HG02981 (cell line): ENCODE measurements around the gene KLHL40.

ENCODE experiments used
- ATAC-seq: cut with Tn5 transposase; IDR thresholded peaks from one replicate; pipeline ENCODE4 v1.9.1; 2021; ENCODE audit warnings: mild to moderate bottlenecking, moderate library complexity; ENCODE audit not compliant: unreplicated experiment

Gene KLHL40

DNA sequence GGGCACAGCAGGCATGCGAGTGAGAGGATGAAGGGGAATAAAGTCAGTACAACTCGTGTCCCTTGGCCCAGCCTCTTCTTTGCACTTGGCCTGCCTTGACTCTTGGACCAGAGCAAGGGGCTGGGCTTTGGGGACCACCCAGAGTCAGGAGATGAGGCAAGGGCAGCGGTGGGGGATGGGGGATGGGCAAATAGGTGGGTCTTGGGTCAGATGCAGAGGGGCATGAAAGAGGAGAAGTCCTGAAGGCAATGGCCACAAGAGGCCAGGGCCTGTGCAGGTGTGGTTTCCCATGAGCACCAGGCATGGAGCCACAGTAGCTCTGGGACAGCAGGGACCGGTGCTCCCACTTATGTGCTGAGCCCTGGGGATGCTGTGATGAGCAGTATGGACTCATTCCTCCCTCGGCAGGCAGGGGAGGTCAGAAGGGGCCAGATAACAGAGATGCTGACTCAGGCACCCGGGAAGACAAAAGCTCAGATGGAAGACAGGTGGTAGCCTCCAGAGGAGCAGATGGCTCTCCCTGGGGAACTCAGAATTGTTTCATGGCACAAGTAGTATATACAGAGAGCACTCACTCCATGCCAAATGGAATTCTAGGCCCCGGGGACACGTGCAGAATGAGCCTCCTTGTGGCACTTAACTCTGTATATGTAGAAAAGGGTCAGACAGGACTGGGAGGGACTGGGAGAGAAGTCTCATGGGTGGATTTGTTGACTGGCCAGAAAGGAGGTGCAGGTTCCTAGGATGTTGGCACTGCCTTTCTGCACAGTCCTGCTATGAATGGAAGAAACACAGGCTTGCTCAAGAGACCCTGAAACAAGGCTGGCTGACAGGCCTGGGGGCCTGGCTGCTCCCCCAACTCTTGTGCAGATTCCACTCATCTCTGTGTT, 17.6 kb upstream of the KLHL40 start:
- no peak for ATAC-seq

DNA sequence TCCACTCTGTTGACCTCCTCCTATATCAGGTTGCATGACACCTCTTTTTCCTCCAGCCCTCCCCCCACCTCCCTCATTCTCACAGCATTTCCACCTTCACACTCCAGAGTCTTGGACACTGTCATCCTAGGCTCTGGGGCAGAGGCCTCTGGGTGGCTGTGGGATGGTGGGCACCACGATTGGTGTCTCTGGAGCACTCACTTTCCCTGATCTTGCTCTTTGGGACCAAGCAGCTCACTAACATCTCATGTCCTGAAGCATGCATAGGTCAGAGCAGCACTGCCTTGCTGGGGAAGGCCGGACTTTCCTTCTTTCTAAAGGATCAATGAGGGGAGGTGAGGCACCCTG, 16.9 kb upstream of the KLHL40 start:
- no peak for ATAC-seq

DNA sequence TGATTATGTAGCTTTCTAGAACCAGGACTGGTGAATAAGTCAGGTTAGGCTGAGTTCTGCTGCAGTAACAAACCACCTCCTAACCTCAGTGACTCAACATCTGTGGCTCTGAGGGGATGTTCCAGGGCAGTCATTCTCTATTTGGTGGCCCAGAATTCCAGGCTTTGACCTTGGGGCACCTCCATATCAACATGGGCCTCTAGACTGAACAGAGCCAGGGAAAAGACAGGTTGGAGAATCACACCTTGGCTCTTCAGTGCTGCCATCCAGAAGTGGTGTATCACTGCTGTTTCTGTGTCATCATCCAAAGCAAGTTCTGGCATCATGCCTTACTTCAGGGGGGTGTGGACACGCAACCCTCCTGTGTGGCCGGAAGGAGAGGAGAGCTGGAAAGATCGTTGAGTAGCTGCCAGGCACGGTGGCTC, 16.5 kb upstream of the KLHL40 start:
- no peak for ATAC-seq

DNA sequence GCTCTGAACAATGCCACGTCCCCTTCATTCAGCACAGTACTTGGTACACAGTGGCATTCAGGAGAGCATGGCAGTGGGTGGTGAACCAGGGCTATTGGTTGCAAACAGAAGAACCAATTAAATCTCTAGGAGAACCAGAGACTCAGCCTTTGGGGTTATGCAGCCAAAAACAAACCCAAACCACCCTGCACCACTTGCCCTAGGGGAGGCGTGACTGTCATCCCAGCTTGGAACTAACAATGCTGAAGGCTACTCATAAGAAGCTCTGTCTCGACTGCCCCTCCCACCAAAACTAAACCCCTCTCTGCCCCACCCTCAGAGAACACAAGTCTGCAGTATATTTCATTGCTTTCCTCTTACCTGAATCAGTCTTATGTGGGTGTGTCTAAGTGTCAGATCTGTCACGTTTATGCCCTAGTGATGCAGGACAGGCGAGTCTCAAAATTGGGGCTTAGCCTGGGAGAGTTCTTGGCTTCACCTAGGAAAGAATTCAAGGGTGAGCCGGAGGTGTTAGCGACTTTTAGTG, 15.2 kb upstream of the KLHL40 start:
- ATAC-seq = no peak

DNA sequence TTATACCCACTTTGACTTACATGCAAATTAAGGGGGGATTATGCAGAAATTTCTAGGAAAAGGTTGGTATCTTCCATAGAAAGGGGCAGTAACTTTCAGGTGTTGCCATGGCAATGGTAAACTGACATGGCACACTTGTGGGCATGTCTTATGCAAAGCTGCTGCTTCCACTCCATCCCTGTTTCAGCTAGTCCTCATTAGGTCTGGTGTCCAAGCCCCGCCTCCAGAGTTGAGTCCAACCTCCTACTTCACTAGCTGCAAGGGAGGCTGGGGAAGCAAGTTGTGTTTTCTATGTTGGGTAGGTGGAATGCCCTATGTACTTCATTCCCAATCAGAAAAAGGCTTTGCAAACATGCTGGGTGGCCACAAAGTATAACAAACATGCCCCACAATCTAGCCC, 14.7 kb upstream of the KLHL40 start:
- no peak for ATAC-seq

DNA sequence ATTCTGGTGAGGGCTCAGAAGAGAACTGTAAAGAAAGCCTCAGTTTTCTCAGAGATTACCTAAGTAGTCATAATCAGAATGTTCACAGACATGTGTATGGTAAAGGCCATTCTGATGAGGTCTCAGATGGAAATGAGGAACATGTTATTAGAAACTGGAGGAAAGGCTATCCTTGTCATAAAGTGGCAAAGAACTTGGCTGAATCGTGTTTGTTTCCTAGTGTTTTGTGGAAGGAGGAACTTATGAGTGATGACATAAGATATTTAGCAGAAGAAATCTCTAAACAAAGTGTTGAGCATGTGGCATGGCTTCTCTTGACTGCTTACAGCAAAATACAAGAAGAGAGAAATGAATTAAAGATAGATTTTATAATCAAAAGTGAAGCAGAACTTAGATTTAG, 12.8 kb upstream of the KLHL40 start:
- ATAC-seq = no peak

DNA sequence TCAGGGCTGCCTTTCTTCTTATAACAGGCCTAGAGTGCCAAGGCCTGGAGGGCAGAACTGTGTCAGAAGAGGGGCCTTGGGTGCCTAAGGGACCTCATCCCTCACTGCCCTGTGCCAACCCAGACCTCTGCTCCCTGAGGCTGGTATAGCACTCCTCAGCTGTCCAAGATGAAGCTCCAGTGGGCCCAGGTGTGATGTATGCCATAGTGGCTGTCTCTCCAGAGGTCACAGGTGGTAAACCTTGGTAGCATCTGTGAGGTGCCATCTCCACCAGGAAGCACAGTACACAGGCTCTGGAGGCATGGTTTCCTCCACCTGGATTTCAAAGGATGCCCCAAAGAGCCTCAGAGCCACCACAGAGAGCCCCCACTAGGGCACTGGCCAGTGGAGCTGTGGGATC, 12.3 kb upstream of the KLHL40 start:
- ATAC-seq = no peak

DNA sequence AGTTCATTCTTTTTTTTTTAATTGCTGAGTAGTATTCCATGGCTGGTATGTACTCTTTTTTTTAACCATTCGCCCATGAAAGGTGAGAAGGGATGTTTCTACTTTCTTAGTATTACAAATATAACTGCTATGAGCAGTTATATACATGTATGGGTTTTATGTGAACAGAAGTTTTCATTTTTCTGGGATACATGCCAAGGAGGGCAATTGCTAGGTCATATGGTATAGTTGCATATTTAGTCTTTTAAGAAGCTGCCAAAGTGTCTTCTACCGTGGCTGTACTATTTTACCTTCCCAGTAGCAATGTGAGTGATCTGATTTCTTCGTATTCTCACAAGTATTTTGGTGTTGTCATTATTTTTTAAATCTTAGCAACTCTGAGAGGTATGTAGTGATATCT, 11.2 kb upstream of the KLHL40 start:
- no peak for ATAC-seq

DNA sequence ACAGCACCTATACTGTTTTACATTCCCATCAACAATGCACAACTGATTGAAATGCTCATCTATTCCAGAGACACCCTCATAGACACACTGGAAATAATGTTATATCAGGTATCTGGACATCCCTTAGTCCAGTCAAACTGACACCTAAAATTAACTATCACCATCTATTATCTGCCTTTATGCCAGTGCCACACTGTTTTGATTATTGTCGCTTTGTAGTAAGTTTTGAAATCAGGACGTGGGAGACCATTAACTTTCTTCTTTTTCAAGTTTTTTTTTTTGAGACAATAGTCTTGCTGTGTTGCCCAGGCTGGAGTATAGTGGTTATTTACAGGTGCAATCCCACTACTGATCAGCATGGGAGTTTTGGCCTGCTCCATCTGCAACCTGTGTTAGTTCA, 9.4 kb upstream of the KLHL40 start:
- no peak for ATAC-seq

DNA sequence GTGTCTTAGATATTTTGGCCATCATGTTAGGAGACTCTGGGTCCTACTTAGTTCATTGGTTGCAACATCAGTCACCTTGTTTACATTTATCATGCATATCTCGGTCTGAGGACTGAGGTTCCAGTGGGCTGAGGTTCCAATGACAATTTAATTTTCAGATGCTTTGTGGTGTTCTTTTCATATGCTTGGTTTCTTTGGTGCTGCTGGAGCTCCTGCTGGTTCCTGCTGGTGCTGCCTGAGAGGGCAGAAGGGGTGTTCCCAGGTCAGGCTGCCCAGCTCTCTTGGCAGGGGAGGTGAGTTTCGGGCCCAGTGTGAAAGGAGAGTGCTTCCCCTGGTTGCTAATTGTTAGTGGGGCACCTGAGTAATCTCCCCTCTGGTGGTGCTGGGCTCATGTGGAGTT, 6.9 kb upstream of the KLHL40 start:
- ATAC-seq = no peak

DNA sequence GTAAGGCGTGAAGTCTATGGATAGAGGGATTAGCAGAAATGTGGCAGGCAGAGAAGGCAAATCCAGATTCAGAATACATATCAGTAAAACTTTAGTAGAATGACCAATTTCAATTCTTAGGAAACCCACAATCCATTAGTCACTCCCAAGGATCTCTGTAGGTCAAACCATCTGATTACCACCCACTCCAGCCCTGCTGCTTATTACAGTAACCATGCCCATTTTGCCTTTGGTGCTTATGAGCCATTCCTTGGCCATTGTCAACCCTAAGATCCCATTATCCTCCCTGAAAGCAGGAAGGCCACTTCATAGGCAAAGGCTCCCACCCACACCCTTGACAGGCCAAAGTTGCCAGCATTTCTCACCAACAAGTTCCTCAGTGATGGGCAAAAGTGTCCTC, 5.1 kb upstream of the KLHL40 start:
- no peak for ATAC-seq

DNA sequence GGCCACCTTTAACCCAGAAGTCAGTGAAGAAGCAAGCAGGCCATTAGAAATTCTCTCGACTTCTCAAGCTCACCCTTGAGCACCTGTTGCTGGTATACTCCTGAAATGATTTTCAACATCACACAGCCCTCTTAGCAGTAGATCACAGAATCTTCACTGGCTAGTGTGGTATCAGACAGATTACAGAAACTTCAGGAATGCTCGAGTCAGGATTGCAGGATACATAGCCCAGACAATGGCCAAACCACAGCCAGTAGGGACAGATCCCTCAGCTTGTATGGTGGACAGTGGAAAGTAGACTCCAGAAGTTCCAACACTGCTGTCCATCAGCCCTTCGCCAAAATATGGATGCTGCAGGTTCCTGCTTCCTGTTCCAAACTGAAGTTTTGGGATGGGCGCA, 4.5 kb upstream of the KLHL40 start:
- ATAC-seq = no peak

DNA sequence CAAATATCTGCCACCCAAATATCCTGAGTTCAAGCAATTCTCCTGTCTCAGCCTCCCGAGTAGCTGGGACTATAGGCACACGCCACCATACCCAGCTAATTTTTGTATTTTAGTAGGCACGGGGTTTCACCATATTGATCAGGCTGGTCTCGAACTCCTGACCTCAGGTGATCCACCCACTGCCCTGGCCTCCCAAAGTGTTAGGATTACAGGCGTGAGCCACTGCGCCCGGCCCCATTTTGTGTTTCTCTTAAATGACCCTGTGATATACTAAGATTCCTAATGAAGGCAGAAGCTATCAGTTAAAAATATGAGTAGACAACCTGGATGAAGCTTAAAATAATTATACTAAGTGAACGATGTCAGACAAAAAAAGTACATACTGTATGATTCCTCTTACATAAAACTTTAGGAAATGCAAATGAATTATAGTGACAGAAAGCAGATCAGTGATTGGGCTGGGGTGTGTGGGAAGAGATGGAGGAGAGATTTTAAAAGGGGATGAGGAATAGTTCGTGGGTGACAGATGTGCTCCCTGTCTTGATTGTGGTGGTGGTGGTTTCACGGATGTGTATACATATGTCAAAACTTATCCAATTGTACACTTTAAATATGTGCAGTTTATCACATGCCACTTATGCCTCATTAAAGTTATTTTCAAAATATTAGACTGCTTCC, 3.8 kb upstream of the KLHL40 start:
- no peak for ATAC-seq

DNA sequence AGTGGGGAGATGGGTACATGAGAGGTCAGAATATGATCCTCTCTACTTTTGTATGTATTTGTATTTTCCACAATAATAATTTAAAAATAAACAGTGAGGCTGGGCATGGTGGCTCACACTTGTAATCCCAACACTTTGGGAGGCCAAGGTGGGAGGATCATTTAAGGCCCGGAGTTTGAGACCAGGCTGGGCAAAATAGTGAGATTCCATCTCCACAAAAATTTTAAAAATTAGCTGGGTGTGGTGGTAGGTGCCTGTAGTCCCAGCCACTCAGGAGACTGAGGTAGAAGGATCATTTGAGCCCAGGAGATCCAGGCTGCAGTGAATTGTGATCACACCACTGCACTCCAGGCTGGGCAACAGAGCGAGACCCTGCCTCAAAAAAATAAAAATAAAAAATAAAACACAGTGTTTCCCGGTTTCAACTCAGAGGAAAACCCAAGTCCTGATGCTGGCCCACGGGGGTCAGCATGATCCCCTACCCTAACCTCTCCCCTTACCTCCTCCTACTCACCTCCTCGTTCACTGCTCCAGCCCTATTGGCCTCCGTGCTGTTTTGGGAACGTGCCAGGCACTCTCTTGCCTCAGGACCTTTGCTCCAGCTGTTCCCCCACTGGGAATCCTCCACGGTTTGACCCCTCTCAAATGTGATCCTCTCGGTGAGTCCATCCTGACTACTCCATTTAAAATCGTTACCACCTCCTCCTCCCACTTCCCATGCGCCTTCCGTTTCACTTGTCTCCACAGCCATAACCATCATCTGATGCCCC, 2.9 kb upstream of the KLHL40 start:
- no peak for ATAC-seq

DNA sequence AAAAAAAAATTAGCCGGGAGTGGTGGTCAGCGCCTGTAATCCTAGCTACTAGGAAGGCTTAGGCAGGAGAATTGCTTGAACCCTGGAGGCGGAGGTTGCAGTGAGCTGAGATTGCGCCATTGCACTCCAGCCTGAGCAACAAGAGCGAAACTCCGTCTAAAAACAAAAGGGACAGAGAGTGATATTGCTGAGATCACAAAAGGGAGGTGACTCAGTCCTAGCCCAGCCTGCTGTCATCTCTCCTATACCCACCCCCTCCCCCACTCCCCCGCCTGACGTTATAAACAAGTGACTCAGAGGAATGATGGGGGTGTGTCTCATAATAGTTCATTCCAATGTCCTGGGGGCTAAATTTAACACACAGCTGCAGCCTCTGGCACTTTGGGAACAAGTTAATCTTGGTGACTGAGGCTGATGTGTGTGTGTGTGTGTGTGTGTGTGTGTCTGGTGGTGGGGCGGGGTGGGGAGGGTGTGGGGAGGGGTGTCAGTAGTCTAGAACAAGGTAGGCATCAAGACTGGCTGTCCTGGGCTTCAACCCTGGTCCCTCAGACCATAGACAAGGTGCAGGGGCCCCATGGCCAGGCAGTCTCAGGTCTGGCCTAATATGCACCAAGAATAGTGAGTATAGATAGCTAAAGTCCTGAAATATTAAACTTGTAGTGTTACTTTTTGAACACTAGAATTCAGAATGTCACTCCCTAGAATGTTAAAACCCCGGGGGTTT, 1.3 kb upstream of the KLHL40 start:
- no peak for ATAC-seq

DNA sequence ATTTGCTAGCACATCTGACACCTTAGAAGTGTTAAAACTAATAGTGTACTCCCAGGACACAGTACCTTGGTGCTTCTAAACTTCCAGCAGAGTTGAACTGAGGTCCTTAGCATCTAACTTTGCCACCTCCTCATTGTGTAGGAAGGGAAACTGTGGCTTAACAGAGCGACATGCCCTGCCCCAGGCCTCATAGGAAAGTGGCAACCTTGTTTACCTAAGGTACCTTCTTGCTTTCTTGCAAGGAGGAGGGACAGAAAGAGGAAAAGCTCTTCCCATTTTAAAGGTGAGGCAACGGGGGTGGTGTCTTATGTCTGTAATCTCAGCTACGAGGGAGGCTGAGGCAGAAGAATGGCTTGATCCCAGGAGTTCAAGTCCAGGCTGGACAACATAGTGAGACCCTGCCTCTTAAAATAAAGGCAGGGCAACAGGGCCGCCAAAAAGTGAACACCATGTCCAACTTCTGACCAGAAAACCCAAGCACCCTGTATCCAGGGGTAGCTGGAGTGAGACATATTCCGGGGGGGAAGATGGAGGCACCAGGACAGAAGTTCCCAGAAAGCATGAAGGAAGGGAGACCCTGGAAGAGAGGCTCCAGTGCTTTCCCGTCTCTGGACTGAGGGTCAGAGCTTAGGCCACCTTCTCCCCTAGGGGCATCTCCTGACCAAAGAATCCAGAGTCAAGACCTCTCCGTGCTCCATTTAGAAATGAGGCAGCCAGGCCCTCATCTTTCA, 540 bp upstream of the KLHL40 start:
- no peak for ATAC-seq

DNA sequence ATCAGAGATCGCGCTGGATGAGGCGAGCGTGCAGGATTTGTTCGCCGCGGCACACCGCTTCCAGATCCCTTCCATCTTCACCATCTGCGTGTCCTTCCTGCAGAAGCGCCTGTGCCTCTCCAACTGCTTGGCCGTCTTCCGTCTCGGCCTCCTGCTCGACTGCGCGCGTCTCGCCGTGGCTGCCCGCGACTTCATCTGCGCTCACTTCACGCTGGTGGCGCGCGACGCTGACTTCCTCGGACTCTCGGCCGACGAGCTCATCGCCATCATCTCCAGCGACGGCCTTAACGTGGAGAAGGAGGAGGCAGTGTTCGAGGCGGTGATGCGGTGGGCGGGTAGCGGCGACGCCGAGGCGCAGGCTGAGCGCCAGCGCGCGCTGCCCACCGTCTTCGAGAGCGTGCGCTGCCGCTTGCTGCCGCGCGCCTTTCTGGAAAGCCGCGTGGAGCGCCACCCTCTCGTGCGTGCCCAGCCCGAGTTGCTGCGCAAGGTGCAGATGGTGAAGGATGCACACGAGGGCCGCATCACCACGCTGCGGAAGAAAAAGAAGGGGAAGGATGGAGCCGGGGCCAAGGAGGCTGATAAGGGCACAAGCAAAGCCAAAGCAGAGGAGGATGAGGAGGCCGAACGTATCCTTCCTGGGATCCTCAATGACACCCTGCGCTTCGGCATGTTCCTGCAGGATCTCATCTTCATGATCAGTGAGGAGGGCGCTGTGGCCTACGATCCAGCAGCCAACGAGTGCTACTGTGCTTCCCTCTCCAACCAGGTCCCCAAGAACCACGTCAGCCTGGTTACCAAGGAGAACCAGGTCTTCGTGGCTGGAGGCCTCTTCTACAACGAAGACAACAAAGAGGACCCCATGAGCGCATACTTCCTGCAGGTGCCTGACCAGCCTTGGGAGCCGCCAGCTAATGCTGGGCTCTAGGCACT, 819 bp downstream of the KLHL40 start:
- no peak for ATAC-seq

DNA sequence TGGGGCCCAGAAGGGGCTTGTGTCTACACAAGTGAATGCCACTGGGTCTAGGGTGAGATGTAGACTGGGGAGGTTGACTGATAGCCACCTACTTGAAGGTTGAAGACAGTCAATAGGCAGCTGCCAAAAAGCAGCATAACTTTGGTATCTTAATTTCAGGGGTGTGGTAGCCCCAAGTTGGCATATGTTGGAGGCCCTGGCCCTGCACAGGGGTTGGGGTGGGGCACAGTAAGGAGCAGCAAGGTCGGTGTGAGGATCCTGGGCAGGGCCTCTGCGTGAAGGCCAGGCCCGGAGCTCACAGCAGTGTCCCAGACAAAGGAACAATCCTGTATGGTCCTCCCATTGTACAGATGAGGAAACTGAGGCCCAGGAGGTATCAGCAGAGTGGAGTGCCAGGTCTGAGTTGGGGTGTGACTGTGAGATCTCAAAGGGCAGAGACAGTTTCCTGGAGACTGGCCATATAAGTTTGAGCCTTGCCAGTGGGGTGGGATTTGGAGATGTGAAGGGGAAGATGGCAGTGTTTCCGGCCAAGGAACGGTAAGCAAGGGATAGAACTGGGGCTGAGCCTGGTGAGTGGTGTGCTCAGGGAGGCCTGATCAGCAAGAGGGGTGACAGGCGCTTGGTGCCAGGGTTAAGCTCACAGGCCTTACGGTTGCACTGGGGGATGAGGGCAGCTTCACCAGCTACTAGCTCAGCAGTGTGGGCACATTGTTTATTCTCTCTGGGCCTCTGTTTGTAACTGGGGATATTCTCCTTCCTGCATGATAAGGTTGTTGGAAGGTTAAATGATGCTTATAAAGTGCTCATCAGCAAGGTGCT, 1.7 kb downstream of the KLHL40 start:
- no peak for ATAC-seq
